Adrenal gland (tissue), 5 donors: ENCODE measurements around the gene MYH10.

Source experiments
- POLR2A ChIP-seq, 2 donors: fragments of 450-650 bp; IDR thresholded peaks; one replicate each; pipeline ENCODE4 v1.6.1; 2017; ENCODE audit warnings: antibody characterized with exemption in 2 of 2, mild to moderate bottlenecking in 2 of 2, moderate library complexity in 1 of 2
- TF ChIP-seq, protein P1 (sequence below), 6 experiments: fragments of 450-650 bp in 4 of 6; fragments of 200-600 bp in 2 of 6; sonication (generic) in 1 of 6; IDR thresholded peaks; 1 replicate in 5 of 6; 2 replicates in 1 of 6; pipeline versions ENCODE4 v1.5.1 to v1.8.0; 2016 to 2021; ENCODE audit warnings: antibody characterized with exemption in 6 of 6, mild to moderate bottlenecking in 2 of 6, moderate library complexity in 1 of 6
- donor health status: DM: no; HTN: no; CAD: no.

DNA sequence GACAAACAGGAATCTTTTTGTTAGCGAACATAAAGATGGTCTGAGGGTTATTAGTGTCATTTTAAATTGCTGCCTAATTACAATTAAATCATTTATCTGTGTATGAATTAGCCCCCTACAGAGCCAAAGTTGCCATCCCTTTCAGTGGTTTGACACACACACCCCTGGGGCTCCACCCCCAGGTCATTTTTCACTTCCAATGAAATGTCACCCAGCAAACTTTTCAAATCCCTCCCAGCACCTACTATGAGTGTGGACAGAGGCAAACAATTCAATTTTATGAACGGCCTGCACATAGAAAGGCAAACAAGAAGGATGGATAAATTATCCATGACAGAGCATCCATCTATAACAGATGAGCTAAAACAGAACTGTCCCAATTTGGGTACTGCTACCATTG, 2.4 kb downstream of the MYH10 start:
- TF ChIP-seq, protein P1, sequence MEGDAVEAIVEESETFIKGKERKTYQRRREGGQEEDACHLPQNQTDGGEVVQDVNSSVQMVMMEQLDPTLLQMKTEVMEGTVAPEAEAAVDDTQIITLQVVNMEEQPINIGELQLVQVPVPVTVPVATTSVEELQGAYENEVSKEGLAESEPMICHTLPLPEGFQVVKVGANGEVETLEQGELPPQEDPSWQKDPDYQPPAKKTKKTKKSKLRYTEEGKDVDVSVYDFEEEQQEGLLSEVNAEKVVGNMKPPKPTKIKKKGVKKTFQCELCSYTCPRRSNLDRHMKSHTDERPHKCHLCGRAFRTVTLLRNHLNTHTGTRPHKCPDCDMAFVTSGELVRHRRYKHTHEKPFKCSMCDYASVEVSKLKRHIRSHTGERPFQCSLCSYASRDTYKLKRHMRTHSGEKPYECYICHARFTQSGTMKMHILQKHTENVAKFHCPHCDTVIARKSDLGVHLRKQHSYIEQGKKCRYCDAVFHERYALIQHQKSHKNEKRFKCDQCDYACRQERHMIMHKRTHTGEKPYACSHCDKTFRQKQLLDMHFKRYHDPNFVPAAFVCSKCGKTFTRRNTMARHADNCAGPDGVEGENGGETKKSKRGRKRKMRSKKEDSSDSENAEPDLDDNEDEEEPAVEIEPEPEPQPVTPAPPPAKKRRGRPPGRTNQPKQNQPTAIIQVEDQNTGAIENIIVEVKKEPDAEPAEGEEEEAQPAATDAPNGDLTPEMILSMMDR (IDR thresholded peaks at IDR 0.05): no peak
- TF ChIP-seq POLR2A (IDR thresholded peaks at IDR 0.05): no peak
